NB4 (cell line): ENCODE results near the gene GTF2F1.
A peak's percentile ranks its signal among the peaks of the same experiment; 100 is the strongest.
"Not testable (repeated sequence)": the region's sequence is repeated elsewhere in the genome, so short reads cannot be mapped to it uniquely, and the experiment has no call there.

Experiments
- DNase-seq: peaks from one replicate; pipeline ENCODE4 v3.0.0; 2010; ENCODE audit warnings: low read depth
- H3K4me3 ChIP-seq: one replicate; pipeline ENCODE4 v1.5.1; 2011; ENCODE audit warnings: mild to moderate bottlenecking, low read depth, low read length, moderate library complexity
- MAX ChIP-seq: IDR thresholded peaks from 2 replicates; pipeline ENCODE4 v1.6.1; 2011; ENCODE audit warnings: low read depth, low read length
- MYC ChIP-seq: IDR thresholded peaks from 2 replicates; pipeline ENCODE4 v1.6.1; 2011; ENCODE audit warnings: low read depth, low read length
- POLR2A ChIP-seq: IDR thresholded peaks from 2 replicates; pipeline ENCODE4 v1.6.1; 2011; ENCODE audit warnings: mild to moderate bottlenecking; ENCODE audit not compliant: insufficient read length; ENCODE audit errors: extremely low read depth
- TF ChIP-seq, protein P1 (sequence below): IDR thresholded peaks from one replicate; pipeline ENCODE4 v1.5.1; 2012; ENCODE audit warnings: low read depth, low read length

Gene GTF2F1

GRCh38 chr19:6373096-6373812 lies 19.7 kb downstream of the GTF2F1 start:
- DNase-seq: peak; percentile 94
- H3K4me3 ChIP-seq: peak overlapping the region; percentile 57
- TF ChIP-seq POLR2A (peak; percentile 22), MYC (peak; percentile 60; the same call in 1 of the 2 replicates), MAX (peak; percentile 55)
- TF ChIP-seq, protein P1, sequence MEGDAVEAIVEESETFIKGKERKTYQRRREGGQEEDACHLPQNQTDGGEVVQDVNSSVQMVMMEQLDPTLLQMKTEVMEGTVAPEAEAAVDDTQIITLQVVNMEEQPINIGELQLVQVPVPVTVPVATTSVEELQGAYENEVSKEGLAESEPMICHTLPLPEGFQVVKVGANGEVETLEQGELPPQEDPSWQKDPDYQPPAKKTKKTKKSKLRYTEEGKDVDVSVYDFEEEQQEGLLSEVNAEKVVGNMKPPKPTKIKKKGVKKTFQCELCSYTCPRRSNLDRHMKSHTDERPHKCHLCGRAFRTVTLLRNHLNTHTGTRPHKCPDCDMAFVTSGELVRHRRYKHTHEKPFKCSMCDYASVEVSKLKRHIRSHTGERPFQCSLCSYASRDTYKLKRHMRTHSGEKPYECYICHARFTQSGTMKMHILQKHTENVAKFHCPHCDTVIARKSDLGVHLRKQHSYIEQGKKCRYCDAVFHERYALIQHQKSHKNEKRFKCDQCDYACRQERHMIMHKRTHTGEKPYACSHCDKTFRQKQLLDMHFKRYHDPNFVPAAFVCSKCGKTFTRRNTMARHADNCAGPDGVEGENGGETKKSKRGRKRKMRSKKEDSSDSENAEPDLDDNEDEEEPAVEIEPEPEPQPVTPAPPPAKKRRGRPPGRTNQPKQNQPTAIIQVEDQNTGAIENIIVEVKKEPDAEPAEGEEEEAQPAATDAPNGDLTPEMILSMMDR: no peak

GRCh38 chr19:6372594-6373095 lies 20.3 kb downstream of the GTF2F1 start, which contains the start of gene ALKBH7:
Gene ALKBH7, plus strand, starts transcription at chr19:6372794. Its CDS starts 27 bp downstream, at chr19:6372821.
- TF ChIP-seq MYC (no peak), MAX (no peak), POLR2A (peak; percentile 38)
- TF ChIP-seq, protein P1: no peak
- peak; percentile 98 for DNase-seq
- H3K4me3 ChIP-seq: peak within 1 kb of the TSS; percentile 57

- TF ChIP-seq MAX (no peak), POLR2A (no peak), MYC (no peak)
- TF ChIP-seq, protein P1: no peak
- no peak overlapping the region for H3K4me3 ChIP-seq
- no peak for DNase-seq
Observed at GRCh38 chr19:6364353-6364752, 28.6 kb downstream of the GTF2F1 start.

DNA sequence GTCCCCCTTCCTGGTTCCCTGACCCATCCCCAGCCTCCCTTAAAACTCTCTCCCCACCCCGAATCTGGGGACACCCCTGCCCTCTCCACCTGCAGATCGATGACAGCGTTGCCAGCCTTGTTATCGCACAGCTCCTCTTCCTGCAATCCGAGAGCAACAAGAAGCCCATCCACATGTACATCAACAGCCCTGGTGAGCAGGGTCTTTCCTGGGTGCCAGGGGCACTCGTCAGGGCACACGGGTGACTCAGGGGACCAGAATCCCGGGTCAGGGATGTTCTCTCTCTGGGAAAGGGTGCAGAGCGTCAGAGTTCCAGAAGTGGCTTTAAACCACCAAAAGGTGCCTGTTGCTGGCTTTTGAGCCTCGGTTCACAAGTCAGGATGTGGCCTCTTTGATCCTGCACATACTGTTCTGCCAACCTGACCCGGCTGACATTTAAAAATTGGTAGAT lies 30.6 kb downstream of the GTF2F1 start:
- peak overlapping the region; percentile 69 for H3K4me3 ChIP-seq
- TF ChIP-seq, protein P1: no peak
- TF ChIP-seq MYC: no peak
- no peak for TF ChIP-seq MAX
- no peak for TF ChIP-seq POLR2A
- DNase-seq: no peak

DNA sequence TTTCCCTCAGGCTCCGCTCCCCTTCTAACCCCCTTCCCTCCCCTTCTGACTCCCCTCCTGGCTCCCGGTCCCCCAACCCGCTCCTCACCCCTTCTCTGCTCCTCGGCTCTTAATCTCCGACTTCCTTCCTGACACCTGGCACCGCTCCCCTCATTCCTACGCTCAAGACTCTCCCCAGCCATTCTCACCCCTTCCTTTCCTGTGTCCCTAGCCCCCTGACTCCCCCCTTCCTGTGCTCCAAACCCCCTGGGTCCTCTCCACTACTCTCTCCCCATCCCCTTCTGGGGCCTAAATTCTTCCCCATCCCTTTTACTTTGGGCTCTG lies 31.0 kb downstream of the GTF2F1 start:
- no peak for TF ChIP-seq MAX
- TF ChIP-seq, protein P1: no peak
- no peak for TF ChIP-seq POLR2A
- no peak for TF ChIP-seq MYC

GRCh38 chr19:6360857-6361216 lies 32.1 kb downstream of the GTF2F1 start:
- H3K4me3 ChIP-seq: peak overlapping the region; percentile 50
- DNase-seq: not testable (repeated sequence)

More for the DNA sequence above, 31.0 kb downstream of the GTF2F1 start:
- DNase-seq: no peak
- peak overlapping the region; percentile 69 for H3K4me3 ChIP-seq

DNA sequence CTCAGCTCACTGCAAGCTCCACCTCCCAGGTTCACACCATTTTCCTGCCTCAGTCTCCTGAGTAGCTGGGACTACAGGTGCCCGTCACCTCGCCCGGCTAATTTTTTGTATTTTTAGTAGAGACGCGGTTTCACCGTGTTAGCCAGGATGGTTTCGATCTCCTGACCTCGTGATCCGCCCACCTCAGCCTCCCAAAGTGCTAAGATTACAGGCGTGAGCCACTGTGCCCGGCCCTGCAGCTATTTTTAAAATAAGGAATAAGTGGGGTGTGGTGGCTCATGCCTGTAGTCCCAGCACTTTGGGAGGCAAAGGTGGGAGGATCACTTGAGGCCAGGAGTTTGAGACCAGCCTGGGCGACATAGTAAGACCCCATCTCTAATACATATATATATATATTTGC lies 32.5 kb downstream of the GTF2F1 start:
- DNase-seq, H3K4me3 ChIP-seq: not testable (repeated sequence)
